Measurements from ENCODE around the gene RAP1GAP2.
A peak's percentile ranks its signal among the peaks of the same experiment; 100 is the strongest.

Gene RAP1GAP2

DNA sequence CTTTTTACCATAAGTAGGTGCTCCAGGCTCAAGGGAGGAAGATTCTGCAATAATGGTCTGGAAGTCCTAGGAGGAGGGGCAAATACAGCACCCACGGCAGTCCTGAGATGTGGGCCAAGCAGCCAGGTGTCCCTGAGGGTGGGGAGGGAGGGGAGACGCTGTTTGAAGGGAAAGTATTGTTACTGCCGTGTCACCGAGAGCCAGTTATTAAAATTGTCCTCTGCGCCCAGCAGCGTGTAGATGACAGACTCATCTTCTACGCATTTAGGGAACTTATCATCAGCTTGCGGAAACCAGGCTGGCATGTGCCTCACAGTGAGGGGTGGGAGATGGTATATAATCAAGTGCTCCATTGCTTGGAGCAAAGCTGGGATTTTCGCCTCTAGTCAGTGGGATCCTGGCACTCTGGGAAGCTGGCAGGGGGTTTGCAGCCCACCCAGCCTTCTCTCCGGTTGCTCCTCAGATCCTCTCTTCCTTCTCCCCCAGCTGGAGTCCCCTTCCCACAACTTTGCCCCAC lies 162.5 kb downstream of the RAP1GAP2 start:
- Histone ChIP-seq H3K36me3 (ENCODE audit: control insufficient read depth in 2 of 2, insufficient read depth in 1 of 2, low read length in 2 of 2) (no peaks in the 10 kb centered on the region), H3K9me3 (ENCODE audit: control insufficient read depth, insufficient read depth, low read depth, low read length) (no peaks in the 10 kb centered on the region), H3K4me3 (ENCODE audit: low read depth, low read length) (no peak overlapping the region), H3K4me1 (ENCODE audit: control insufficient read depth, insufficient read depth, low read length) (peaks cover 3% of the 10 kb centered on the region; the same call in 1 of the 2 replicates), H3K27ac (ENCODE audit: extremely low read depth, low read depth, low read length) (no peak overlapping the region)
- POLR2A ChIA-PET, result interaction anchor here (0.7 to 1.1 kb wide), 2 partner anchors 46 to 176 kb away, joined by 4 to 5 read pairs; no protein-coding TSS in a partner anchor
- TF ChIP-seq HOXD13 (CRISPR knock-in tag; IDR thresholded peaks at IDR 0.05; ENCODE audit: borderline replicate concordance), result no peak
- no peak for TF ChIP-seq SETDB1 (IDR thresholded peaks at IDR 0.05; ENCODE audit: insufficient read length, low read length)
- no peak for TF ChIP-seq MEIS1 (CRISPR knock-in tag; IDR thresholded peaks at IDR 0.05; ENCODE audit: borderline replicate concordance)
- TF ChIP-seq ZNF624 (tag by site-specific recombination; IDR thresholded peaks at IDR 0.05), result no peak
- TF ChIP-seq ZNF785 (tag by site-specific recombination; IDR thresholded peaks at IDR 0.05), result no peak
- CTCF ChIA-PET, result interaction anchor here (0.6 to 2.4 kb wide), 7 partner anchors 28 to 367 kb away, joined by 3 to 9 read pairs (median 3); no protein-coding TSS in a partner anchor

GRCh38 chr17:2959371-2960130 lies 163.3 kb downstream of the RAP1GAP2 start:
- ChIA-PET CTCF (interaction anchor here (0.6 to 2.4 kb wide), 5 partner anchors 29 to 134 kb away, joined by 3 to 9 read pairs (median 5); no protein-coding TSS in a partner anchor), POLR2A (interaction anchor here (0.8 kb wide), 1 partner anchor 34 kb away, joined by 8 read pairs; no protein-coding TSS in a partner anchor)
- Histone ChIP-seq H3K27ac (ENCODE audit: extremely low read depth, low read depth, low read length) (no peak overlapping the region), H3K4me3 (ENCODE audit: low read depth, low read length) (no peak overlapping the region), H3K4me1 (ENCODE audit: control insufficient read depth, insufficient read depth, low read length) (peaks cover 3% of the 10 kb centered on the region; the same call in 1 of the 2 replicates), H3K36me3 (ENCODE audit: control insufficient read depth in 2 of 2, insufficient read depth in 1 of 2, low read length in 2 of 2) (no peaks in the 10 kb centered on the region), H3K9me3 (ENCODE audit: control insufficient read depth, insufficient read depth, low read depth, low read length) (no peaks in the 10 kb centered on the region)
- no peak for TF ChIP-seq IKZF3 (tag by site-specific recombination; IDR thresholded peaks at IDR 0.05)
- TF ChIP-seq, protein P1, sequence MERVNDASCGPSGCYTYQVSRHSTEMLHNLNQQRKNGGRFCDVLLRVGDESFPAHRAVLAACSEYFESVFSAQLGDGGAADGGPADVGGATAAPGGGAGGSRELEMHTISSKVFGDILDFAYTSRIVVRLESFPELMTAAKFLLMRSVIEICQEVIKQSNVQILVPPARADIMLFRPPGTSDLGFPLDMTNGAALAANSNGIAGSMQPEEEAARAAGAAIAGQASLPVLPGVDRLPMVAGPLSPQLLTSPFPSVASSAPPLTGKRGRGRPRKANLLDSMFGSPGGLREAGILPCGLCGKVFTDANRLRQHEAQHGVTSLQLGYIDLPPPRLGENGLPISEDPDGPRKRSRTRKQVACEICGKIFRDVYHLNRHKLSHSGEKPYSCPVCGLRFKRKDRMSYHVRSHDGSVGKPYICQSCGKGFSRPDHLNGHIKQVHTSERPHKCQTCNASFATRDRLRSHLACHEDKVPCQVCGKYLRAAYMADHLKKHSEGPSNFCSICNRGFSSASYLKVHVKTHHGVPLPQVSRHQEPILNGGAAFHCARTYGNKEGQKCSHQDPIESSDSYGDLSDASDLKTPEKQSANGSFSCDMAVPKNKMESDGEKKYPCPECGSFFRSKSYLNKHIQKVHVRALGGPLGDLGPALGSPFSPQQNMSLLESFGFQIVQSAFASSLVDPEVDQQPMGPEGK (tag by site-specific recombination; IDR thresholded peaks at IDR 0.05), result no peak

GRCh38 chr17:2961446-2961845 lies 165.2 kb downstream of the RAP1GAP2 start:
- ChIA-PET CTCF (interaction anchor here (0.7 kb wide), 1 partner anchor 117 kb away, joined by 3 read pairs; no protein-coding TSS in a partner anchor), POLR2A (interaction anchor here (0.7 kb wide), 1 partner anchor 24 kb away, joined by 14 read pairs; no protein-coding TSS in a partner anchor)
- Histone ChIP-seq H3K27ac (ENCODE audit: extremely low read depth, low read depth, low read length) (no peak overlapping the region), H3K9me3 (ENCODE audit: control insufficient read depth, insufficient read depth, low read depth, low read length) (no peaks in the 10 kb centered on the region), H3K36me3 (ENCODE audit: control insufficient read depth in 2 of 2, insufficient read depth in 1 of 2, low read length in 2 of 2) (no peaks in the 10 kb centered on the region), H3K4me3 (ENCODE audit: low read depth, low read length) (no peak overlapping the region), H3K4me1 (ENCODE audit: control insufficient read depth, insufficient read depth, low read length) (no peaks in the 10 kb centered on the region)
- TF ChIP-seq, protein P2, sequence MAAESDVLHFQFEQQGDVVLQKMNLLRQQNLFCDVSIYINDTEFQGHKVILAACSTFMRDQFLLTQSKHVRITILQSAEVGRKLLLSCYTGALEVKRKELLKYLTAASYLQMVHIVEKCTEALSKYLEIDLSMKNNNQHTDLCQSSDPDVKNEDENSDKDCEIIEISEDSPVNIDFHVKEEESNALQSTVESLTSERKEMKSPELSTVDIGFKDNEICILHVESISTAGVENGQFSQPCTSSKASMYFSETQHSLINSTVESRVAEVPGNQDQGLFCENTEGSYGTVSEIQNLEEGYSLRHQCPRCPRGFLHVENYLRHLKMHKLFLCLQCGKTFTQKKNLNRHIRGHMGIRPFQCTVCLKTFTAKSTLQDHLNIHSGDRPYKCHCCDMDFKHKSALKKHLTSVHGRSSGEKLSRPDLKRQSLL (tag by site-specific recombination; IDR thresholded peaks at IDR 0.05), result 0 out of 2 replicates have a peak, but pooled peaks have one; percentile 9
- TF ChIP-seq ZFP69B (tag by site-specific recombination; IDR thresholded peaks at IDR 0.05), result no peak

GRCh38 chr17:2962236-2962635 lies 166.0 kb downstream of the RAP1GAP2 start:
- ChIA-PET CTCF (interaction anchor here (0.7 to 1.0 kb wide), 2 partner anchors 118 to 176 kb away, joined by 3 read pairs; no protein-coding TSS in a partner anchor), POLR2A (interaction anchor here (0.7 kb wide), 2 partner anchors 20 to 25 kb away, joined by 7 to 14 read pairs; no protein-coding TSS in a partner anchor)
- Histone ChIP-seq H3K4me1 (ENCODE audit: control insufficient read depth, insufficient read depth, low read length) (no peaks in the 10 kb centered on the region), H3K4me3 (ENCODE audit: low read depth, low read length) (no peak overlapping the region), H3K9me3 (ENCODE audit: control insufficient read depth, insufficient read depth, low read depth, low read length) (no peaks in the 10 kb centered on the region), H3K27ac (ENCODE audit: extremely low read depth, low read depth, low read length) (no peak overlapping the region), H3K36me3 (ENCODE audit: control insufficient read depth in 2 of 2, insufficient read depth in 1 of 2, low read length in 2 of 2) (no peaks in the 10 kb centered on the region)
- TF ChIP-seq ZNF433 (tag by site-specific recombination; IDR thresholded peaks at IDR 0.05; ENCODE audit: low read depth) (no peak), ZNF785 (tag by site-specific recombination; IDR thresholded peaks at IDR 0.05) (no peak), KLF9 (tag by site-specific recombination; IDR thresholded peaks at IDR 0.05; ENCODE audit: low read depth) (no peak), ZNF138 (tag by site-specific recombination; IDR thresholded peaks at IDR 0.05; ENCODE audit: borderline replicate concordance) (no peak), ZNF629 (tag by site-specific recombination; IDR thresholded peaks at IDR 0.05) (no peak), ZNF121 (tag by site-specific recombination; IDR thresholded peaks at IDR 0.05) (no peak), ZNF248 (tag by site-specific recombination; IDR thresholded peaks at IDR 0.05) (no peak), ZNF791 (tag by site-specific recombination; IDR thresholded peaks at IDR 0.05) (no peak), MEIS1 (CRISPR knock-in tag; IDR thresholded peaks at IDR 0.05; ENCODE audit: borderline replicate concordance) (no peak), ZNF704 (tag by site-specific recombination; IDR thresholded peaks at IDR 0.05) (no peak), ZNF37A (tag by site-specific recombination; IDR thresholded peaks at IDR 0.05) (no peak)
- TF ChIP-seq, protein P3, sequence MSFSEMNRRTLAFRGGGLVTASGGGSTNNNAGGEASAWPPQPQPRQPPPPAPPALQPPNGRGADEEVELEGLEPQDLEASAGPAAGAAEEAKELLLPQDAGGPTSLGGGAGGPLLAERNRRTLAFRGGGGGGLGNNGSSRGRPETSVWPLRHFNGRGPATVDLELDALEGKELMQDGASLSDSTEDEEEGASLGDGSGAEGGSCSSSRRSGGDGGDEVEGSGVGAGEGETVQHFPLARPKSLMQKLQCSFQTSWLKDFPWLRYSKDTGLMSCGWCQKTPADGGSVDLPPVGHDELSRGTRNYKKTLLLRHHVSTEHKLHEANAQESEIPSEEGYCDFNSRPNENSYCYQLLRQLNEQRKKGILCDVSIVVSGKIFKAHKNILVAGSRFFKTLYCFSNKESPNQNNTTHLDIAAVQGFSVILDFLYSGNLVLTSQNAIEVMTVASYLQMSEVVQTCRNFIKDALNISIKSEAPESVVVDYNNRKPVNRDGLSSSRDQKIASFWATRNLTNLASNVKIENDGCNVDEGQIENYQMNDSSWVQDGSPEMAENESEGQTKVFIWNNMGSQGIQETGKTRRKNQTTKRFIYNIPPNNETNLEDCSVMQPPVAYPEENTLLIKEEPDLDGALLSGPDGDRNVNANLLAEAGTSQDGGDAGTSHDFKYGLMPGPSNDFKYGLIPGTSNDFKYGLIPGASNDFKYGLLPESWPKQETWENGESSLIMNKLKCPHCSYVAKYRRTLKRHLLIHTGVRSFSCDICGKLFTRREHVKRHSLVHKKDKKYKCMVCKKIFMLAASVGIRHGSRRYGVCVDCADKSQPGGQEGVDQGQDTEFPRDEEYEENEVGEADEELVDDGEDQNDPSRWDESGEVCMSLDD (tag by site-specific recombination; IDR thresholded peaks at IDR 0.05), result no peak
